Measurements from ENCODE around the gene OLFML2B.
A peak's percentile ranks its signal among the peaks of the same experiment; 100 is the strongest.

OLFML2B gene

DNA sequence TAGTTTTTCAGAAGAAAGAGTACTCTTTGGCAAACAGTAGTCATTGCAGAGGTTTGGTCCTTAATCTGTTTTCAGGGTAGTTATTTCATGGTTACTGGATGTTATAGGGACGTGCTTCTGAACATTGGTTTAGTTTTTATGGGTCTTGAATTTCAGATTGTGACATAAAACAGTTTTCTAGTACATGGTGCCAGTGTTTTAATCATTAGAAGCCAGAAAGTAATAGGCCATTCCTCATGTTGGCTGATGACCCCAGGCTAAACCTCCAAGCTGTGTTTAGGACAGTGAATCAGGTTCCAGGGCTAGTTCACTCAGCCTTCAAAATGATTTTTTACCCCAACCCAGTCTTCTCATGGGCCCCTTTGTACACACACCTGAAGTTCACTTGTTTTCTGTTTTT lies 73.3 kb downstream of the OLFML2B start:
- DNase-seq (ENCODE audit: insufficient read length, low spot score) = no peak
- no peak for FAIRE-seq
- TF ChIP-seq CTCF (IDR thresholded peaks at IDR 0.05; ENCODE audit: insufficient read depth, missing control alignments) = no peak

GRCh38 chr1:161949548-161949947 lies 74.1 kb downstream of the OLFML2B start:
- FAIRE-seq (no peak), DNase-seq (ENCODE audit: insufficient read length, low spot score) (no peak)
- TF ChIP-seq CTCF (IDR thresholded peaks at IDR 0.05; ENCODE audit: insufficient read depth, missing control alignments) = no peak

DNA sequence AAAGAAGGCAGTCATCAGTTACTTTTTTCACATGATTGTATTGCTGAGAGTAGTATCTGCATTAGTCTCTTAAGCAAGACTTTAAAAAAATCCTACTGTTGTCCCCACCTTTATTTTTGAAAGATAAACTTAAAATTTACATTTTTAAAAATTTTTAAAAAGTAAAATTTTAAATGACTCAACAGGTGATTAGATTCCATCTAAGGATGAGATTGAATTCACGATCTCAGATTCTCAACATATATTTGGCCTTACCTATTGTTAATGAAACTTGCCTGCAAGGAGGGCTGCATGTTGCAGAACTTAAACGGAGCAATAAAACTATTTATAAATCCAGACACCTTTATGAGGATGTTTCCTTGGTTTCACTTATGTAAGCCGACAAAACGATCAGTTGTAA lies 75.2 kb downstream of the OLFML2B start:
- TF ChIP-seq CTCF (IDR thresholded peaks at IDR 0.05; ENCODE audit: insufficient read depth, missing control alignments) = no peak
- DNase-seq (ENCODE audit: insufficient read length, low spot score) = no peak
- peak; percentile 53 for FAIRE-seq

DNA sequence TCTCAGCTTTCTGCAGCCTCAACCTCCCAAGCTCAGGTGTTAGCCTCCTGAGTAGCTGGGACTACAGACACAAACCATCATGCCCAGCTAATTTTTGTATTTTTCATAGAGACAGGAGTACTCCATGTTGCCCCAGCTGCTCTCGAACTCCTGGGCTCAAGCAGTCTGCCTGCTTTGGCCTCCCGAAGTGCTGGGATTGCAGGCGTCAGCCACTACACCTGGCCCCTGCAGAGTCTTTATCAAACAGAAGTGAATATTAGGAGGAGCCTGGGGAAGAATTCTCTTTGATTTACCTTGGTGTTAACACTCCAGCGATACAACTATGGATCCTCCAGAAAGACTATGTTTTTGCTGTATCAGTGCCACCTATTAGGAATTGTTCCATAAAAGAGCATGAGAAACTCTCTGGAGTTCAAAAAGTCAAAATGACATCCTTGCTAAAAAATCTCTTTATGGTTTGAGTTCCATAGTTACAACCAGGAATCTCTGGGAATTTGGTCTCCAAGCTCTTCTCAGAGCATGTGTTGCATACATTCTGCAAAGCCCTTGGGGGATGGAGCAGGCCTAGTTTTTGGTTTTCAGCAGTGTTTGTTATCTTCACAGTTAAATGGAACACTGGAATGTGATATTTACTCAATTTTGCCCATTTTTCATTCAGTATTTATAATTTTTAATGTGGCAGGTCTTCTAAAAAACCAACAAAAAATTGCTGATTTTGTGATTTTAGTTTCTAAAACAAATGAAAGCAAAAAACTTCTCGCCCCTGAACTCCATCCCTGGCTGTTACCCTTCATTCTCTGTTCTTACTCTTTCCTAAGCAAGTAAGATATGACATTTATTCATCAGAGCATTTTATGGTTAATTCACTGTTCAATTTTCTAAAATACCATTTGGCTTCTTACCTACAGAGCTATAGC lies 77.3 kb downstream of the OLFML2B start:
- TF ChIP-seq CTCF (IDR thresholded peaks at IDR 0.05; ENCODE audit: insufficient read depth, missing control alignments) = no peak
- FAIRE-seq (no peak), DNase-seq (ENCODE audit: insufficient read length, low spot score) (no peak)

DNA sequence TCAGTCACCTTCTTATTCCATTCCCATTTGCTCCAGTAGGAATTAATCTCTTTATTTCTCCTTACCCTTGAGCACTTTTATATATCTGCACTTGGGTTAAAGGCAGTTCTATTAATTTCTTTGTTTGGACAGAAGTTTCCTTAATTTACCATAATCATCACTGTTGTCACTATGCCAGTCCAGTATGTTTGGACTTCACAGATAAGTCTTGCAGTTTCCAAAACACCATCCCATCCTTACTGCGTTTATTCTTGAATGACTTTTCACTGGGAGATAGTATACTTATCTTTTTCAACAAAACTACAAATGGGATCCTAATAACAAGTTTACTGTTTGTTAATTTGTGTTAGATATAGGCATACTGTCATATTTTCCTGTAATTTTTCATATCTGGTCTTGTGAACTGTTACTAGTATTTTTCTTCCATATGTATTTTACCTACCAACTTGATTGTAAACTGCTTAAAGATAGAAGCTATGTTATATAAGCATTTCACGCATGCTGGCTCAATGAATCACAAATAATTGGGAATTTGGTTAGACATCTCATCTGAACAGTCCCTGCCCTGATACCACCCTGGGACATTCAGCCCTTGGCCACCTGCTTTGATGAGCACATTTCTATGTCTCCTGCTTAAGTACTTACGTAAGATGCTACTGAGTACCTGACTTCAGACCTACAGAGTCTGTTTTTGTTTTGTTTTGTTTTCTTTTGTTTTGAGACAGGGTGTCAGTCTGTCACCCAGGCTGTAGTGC lies 78.2 kb downstream of the OLFML2B start:
- FAIRE-seq (no peak), DNase-seq (ENCODE audit: insufficient read length, low spot score) (no peak)
- no peak for TF ChIP-seq CTCF (IDR thresholded peaks at IDR 0.05; ENCODE audit: insufficient read depth, missing control alignments)

DNA sequence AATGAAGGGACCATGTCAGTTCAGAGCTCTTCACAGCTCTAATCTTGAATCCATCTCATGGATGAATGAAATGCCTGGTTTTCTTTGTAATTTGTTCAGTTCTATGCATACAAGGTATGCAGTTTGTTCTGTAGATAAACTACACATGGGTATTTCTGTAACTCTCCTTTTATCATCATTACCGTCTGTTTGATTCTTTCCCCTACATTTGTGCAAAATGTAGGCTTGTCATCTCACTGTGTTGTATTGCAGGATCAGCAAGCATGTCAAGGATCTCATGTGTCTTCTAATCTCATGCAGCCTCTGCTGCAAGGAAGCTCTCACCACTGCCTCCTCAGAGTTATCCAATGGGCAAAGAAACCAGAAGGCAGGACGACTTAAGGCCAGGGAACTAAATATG lies 79.3 kb downstream of the OLFML2B start:
- DNase-seq (ENCODE audit: insufficient read length, low spot score) (no peak), FAIRE-seq (no peak)
- no peak for TF ChIP-seq CTCF (IDR thresholded peaks at IDR 0.05; ENCODE audit: insufficient read depth, missing control alignments)

GRCh38 chr1:161943737-161944136 lies 79.9 kb downstream of the OLFML2B start:
- no peak for FAIRE-seq
- DNase-seq (ENCODE audit: insufficient read length, low spot score) = no peak
- TF ChIP-seq CTCF (IDR thresholded peaks at IDR 0.05; ENCODE audit: insufficient read depth, missing control alignments) = no peak
